Ishikawa (cell line): ENCODE measurements around the gene EML3.

Experiments
- CEBPB ChIP-seq: IDR thresholded peaks from 2 replicates; pipeline ENCODE4 v1.6.1; 2012
- CREB1 ChIP-seq: IDR thresholded peaks from 2 replicates; pipeline ENCODE4 v1.6.1; 2012; ENCODE audit warnings: low read depth
- EGR1 ChIP-seq: IDR thresholded peaks from 2 replicates; pipeline ENCODE4 v1.6.1; 2012
- EP300 ChIP-seq: IDR thresholded peaks from 2 replicates; pipeline ENCODE4 v1.6.1; 2012; ENCODE audit warnings: borderline replicate concordance
- FOXM1 ChIP-seq: IDR thresholded peaks from 2 replicates; pipeline ENCODE4 v1.6.1; 2012; ENCODE audit warnings: low read depth, borderline replicate concordance
- MAX ChIP-seq: IDR thresholded peaks from 2 replicates; pipeline ENCODE4 v1.6.1; 2012
- NFIC ChIP-seq: IDR thresholded peaks from 2 replicates; pipeline ENCODE4 v1.6.1; 2012
- RAD21 ChIP-seq: IDR thresholded peaks from 2 replicates; pipeline ENCODE4 v1.6.1; 2012; ENCODE audit warnings: low read depth
- REST ChIP-seq: IDR thresholded peaks from 2 replicates; pipeline ENCODE4 v1.6.1; 2012; ENCODE audit warnings: low read depth, mild to moderate bottlenecking
- TAF1 ChIP-seq: IDR thresholded peaks from 2 replicates; pipeline ENCODE4 v1.6.1; 2012; ENCODE audit warnings: low read depth, mild to moderate bottlenecking
- TCF12 ChIP-seq: IDR thresholded peaks from 2 replicates; pipeline ENCODE4 v1.6.1; 2012; ENCODE audit warnings: low read depth
- TEAD4 ChIP-seq: IDR thresholded peaks from 2 replicates; pipeline ENCODE4 v1.6.1; 2012
- YY1 ChIP-seq: IDR thresholded peaks from 2 replicates; pipeline ENCODE4 v1.6.1; 2012; ENCODE audit warnings: low read depth
- ZBTB7A ChIP-seq: IDR thresholded peaks from 2 replicates; pipeline ENCODE4 v1.6.1; 2012; ENCODE audit warnings: low read depth
- TF ChIP-seq, protein P1 (sequence below): IDR thresholded peaks from 2 replicates; pipeline ENCODE4 v1.6.1; 2012

Gene EML3

GRCh38 chr11:62602141-62603071 lies 10.2 kb downstream of the EML3 start:
- TF ChIP-seq EGR1 (no peak), TCF12 (no peak), EP300 (no peak), YY1 (no peak), MAX (peak; percentile 98), RAD21 (no peak), TAF1 (no peak), NFIC (0 out of 2 replicates have a peak, but pooled peaks have one; percentile 6), TEAD4 (no peak), REST (no peak), FOXM1 (no peak), CEBPB (no peak), ZBTB7A (0 out of 2 replicates have a peak, but pooled peaks have one; percentile 36), CREB1 (no peak; the same call in 1 of the 2 replicates)
- TF ChIP-seq, protein P1, sequence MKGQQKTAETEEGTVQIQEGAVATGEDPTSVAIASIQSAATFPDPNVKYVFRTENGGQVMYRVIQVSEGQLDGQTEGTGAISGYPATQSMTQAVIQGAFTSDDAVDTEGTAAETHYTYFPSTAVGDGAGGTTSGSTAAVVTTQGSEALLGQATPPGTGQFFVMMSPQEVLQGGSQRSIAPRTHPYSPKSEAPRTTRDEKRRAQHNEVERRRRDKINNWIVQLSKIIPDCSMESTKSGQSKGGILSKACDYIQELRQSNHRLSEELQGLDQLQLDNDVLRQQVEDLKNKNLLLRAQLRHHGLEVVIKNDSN = peak; percentile 94

- no peak for TF ChIP-seq TCF12
- no peak for TF ChIP-seq TEAD4
- peak; percentile 30 for TF ChIP-seq ZBTB7A
- TF ChIP-seq MAX = 0 out of 2 replicates have a peak, but pooled peaks have one; percentile 17
- no peak for TF ChIP-seq CEBPB
- TF ChIP-seq RAD21 = no peak
- peak; percentile 38 for TF ChIP-seq YY1
- TF ChIP-seq EGR1 = peak; percentile 74
- TF ChIP-seq TAF1 = no peak; the same call in 1 of the 2 replicates
- TF ChIP-seq EP300 = peak; percentile 25; the same call in 1 of the 2 replicates
- TF ChIP-seq NFIC = no peak
- TF ChIP-seq, protein P1 = peak; percentile 15; the same call in 1 of the 2 replicates
- TF ChIP-seq CREB1 = no peak; the same call in 1 of the 2 replicates
- no peak for TF ChIP-seq FOXM1
- TF ChIP-seq REST = no peak
Observed at GRCh38 chr11:62601372-62602140, 11.0 kb downstream of the EML3 start, which contains the start of gene MTA2. Gene MTA2, minus strand, starts transcription at chr11:62601865. Its CDS starts 415 bp downstream, at chr11:62601450.

GRCh38 chr11:62601122-62601371 lies 11.5 kb downstream of the EML3 start:
- TF ChIP-seq REST (no peak), TAF1 (0 out of 2 replicates have a peak, but pooled peaks have one; percentile 2), FOXM1 (no peak), YY1 (no peak; the same call in 1 of the 2 replicates), EGR1 (no peak), TEAD4 (no peak), ZBTB7A (no peak), MAX (peak; percentile 86), EP300 (no peak), TCF12 (no peak), NFIC (no peak), CEBPB (no peak), RAD21 (no peak), CREB1 (no peak)
- TF ChIP-seq, protein P1 = no peak
